SKM-1 treated with dmso at 0.1 percent for 144 hours (cell line): Measurements from ENCODE around the gene MYH6.

Source experiments
- DNase-seq: peaks from one replicate; lab custom pipeline; 2025; ENCODE audit not compliant: unreplicated experiment; lab: John Stamatoyannopoulos, UW

The MYH6 gene

DNA sequence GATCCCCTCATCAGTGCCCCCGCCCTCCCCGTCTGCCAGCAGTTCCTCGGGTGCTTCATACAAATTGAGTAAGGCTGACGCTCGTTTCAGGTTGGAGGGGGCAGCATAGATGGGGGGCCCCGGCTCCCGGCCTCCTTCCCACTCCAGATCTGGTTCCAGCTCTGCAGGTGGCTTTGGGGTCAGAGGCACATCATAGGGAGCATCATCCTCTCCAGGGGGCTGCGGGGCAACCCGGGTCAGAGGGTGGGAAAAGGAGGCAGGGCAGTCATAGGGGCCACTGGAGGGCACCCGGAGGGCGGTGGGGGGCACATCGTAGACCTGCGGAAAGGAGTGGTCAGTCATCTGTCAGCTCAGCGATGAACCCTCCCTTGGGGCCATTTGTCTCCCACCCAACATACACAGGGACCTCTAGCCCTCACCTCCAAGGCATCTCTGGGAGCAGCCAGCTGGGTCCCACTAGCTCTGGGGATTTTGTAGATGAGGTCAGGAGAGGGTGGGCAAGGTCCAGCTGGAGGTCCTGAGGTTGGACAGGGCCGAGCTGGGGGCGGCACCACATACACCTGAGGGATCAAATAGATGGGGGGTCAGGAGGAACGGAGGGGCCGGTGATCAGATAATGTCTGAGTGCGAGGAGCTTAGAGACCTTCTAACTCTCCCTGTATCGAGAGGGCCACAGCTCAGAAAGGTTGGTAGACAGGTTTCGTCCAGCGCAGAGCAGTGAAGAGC is 48.2 kb downstream of the MYH6 start:
- no peak for DNase-seq

DNA sequence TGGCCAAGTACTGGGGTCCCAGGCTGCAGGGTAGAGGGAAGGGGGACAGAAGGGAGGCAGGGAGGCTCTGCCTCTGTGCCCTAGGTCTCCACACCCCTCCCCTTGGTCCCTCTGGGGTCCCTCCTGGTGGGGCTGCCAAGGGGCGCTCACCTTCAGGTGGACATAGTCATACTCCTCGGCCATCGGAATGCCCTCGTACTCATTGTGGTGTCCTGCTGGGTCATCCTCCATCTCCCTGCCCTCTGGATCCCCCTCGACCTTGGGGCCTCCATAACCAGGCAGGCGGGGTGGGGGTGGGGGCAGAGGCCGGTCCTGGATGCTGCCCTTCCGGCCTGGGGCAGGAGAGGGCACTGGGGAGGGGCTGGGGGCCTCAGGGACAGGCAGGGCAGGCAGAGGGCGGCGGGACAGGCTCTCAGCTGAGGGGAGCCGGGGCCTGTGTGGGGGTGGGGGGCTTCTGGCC is 48.9 kb downstream of the MYH6 start:
- no peak for DNase-seq

DNA sequence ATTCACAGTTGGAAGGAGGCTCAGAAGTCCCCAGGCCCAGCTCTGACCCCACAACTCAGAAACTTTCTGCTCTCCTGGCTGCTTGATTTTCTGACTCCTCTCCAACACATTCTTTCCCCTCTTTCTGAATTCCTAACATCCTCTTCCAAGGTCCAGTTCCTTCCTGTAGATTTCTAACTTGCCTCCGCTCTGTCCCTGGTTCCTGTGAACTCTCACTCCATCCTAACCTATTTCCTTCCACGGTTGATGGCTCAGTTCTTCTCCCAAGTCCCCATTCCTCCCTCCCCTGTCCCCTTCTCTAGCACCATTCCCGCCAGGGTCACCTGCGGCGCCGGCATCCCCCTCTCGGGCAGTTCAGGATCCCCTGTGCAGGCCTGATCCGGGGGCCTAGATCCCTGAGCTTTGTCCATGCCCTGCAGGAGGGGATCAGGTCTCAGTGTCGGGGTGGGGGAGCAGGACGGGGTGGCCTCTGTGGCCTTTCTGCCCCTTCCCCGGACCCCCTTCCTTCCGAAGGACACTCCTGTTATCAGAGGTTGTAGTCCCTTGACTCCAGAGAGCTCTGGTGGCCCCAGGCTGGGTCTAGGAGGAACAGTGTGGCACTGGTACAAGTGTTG is 49.4 kb downstream of the MYH6 start:
- DNase-seq, result no peak

DNA sequence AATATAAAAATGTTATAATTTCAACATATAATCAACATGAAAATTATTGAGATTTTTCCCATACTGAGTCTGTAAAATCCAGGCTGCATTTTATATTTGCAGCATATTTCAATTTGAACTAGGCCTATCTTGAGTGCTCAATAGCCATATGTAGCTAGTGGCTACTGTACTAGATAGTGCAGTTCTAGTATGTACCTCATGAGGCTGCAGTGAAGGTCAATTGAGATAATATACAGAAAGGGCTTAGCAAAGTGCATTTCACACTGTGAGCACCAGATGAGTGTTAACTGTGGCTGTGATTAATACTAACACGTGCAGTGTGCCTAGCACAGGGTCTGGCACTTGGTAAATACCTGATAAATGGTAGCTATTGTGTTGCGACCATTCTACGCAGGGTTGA is 50.0 kb downstream of the MYH6 start:
- no peak for DNase-seq

DNA sequence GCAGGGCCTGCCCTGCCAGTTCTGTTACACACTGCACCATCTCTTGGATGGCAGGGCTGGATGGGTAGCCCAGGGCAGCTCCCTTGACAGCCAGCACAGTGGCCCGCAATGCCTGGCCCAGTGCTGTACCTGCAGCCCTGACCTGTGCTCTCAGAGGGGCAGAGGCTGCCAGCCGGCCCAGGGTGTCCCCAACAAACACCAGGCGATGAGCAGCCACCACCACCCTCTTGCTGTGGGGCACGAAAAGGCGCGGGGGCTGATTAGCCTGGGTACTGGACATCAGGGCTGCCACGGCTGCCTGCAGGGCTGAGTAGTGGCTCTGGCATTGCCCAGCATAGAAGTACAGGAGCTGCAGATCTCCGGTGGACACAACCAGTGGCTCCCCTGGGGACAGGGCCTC is 50.8 kb downstream of the MYH6 start:
- DNase-seq, result no peak

DNA sequence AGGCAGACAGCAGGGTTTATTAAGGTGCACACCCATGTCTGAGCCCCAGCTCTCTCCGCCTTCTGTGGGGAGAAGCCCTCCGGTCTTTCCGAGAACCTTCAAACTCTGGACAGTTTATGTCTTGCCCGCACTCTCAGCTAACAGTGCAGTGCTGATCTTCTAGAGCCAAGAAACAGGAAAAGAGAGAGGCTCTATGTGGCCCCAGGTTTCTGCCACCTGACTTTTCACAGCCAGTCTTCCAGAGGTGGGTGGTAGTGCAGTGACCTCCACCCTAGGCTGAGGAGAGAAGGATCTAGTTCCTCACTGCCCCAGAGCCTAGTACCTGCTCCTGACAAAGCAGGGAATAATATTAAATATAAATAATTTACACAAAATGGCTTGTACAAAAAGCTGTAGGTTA is 51.4 kb downstream of the MYH6 start:
- DNase-seq, result no peak

DNA sequence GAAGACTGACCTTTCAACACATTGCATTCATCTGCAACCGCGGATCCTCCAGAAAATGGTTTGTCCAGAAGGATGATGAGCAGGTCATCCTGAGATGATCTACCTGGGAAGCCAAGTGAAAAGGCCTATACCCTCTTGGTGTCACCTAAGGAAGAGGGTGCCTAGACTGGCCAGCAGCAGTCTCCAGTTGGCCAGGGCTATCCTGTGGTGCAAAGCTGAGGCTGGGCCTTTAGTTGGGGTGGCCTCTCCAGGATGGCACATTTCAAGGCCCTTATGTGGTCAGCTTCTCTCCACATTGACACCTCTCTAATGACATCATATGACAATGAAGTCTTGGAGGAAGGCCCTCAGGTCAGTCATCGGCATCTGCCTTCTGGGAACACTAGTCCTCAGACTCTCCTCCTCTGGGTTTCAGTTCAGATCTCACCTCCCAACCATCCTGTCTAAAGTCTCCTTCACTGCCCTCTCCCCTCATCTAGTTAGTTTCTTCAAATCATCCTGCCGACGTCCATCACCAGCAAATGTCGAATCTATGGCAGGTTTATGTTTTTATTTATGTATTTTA is 52.1 kb downstream of the MYH6 start:
- no peak for DNase-seq

DNA sequence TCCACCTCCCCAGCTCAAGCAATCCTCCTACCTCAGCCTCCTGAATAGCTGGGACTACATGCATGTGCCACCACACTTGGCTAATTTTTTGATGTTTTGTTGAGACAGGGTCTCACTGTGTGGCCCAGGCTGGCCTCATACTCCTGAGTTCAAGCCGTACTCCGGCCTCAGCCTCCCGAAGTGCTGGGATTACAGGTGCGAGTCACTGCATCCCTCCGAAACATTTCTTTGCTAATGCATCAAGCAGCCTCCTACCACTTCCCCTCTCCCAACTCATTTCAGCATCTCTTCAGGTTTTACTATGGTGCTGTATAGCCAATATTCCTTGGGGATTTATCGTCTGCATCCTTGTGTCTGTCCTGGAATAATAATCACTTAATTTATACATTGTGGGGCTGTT is 53.1 kb downstream of the MYH6 start:
- DNase-seq, result no peak

DNA sequence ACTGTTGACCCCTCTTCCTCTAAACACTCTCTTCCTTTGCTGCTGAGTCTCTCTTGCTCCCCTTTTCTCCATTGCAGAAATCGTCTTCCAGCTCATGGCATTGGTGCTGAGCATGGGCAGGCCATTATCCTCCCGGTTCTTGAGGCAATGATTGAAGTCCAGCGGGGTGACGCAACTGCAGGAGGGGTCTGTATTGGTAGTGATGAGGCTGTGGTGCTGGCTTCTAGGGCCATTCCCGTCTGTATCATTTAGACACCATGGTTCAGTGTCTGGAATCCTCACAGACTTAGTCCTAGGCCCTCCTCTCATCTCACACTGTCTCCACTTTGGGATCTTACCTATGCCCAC is 54.7 kb downstream of the MYH6 start:
- DNase-seq, result no peak

DNA sequence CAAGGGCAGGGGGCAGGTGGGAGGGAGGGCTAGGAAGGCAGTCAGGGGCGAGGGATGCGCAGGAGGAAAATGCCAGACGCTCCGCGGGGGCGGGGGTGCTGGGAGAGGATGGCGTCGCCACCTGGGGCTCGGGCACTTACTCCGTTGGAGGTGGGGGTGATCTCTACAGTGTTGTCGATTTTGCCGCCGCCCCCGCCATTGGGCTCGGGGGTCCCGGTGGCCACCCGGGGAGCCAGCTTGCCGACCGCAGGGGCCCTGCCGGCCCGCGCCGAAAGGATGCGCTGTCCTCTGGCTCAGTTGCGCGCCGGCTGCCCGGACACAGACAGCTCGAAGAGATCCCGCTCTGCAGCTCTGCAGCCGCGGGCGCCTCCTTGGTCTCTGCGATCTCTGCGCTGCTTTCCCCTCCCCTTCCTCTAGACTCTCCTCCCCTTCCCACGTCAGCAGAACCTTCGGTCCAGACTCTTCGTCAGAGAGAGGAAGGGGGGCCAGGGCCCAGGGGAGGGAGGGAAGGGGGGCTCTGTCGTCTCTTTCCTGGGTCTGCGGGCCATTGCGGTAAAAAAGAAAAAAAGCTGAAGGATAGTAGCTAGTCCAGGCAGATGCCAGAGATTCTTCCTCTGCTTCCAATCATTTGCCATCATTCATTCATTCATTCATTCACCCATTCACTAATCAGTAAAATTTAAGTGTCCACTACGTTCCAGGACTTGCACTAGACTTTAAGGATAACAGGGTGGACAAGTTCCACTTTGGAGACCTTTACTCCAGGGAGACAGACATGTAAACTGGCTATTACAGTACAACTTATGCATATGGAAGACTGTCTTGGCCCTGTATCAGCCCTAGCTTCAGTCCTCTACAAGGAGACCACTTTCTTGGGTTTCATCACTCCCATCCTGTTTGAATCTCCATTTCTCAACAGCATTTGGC is 55.3 kb downstream of the MYH6 start, which contains the start of gene SLC22A17:
TSS of gene SLC22A17 (minus strand) at position 382 of the 927 bp plus-strand sequence.
- peak; percentile 8 for DNase-seq

DNA sequence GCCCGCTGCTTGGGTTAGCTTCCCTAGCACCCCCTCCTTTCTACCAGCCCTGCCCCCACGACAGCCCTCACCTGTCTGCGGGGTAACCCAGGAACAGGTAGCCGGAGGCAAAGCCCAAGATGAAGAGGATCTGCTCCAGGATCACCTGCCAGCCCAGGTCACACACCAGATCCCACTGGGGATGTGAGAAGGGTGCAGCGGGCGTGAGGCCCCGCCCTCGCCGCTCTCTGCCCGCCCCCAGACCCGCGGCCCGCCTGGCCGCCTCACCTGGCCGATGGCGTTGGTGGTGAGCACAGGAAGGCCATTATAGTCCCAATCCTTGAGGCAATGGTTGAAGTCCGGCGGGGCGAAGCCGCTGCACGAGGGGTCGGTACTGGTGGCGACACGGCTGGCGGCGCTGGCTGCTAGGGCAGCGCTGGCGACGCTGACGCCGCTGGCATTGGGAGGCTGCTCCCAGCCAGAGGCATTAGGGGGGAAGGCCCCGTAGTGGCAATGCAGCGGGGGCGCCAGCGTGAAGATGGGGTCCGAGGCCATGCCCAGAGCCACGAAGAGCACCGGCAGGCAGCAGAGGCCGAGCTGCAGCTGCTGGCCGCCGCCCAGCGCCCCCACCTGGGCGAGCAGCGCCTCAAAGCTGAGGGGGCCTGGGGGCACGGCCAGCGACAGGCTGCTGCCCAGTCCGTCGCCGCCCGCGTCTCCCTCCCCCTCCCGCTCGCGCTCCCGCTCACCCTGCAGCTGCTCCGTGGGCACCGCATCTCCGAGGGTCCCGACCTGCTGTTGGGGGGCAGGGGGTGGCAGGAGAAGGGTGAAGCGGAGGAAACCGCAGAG is 56.2 kb downstream of the MYH6 start:
- no peak for DNase-seq

DNA sequence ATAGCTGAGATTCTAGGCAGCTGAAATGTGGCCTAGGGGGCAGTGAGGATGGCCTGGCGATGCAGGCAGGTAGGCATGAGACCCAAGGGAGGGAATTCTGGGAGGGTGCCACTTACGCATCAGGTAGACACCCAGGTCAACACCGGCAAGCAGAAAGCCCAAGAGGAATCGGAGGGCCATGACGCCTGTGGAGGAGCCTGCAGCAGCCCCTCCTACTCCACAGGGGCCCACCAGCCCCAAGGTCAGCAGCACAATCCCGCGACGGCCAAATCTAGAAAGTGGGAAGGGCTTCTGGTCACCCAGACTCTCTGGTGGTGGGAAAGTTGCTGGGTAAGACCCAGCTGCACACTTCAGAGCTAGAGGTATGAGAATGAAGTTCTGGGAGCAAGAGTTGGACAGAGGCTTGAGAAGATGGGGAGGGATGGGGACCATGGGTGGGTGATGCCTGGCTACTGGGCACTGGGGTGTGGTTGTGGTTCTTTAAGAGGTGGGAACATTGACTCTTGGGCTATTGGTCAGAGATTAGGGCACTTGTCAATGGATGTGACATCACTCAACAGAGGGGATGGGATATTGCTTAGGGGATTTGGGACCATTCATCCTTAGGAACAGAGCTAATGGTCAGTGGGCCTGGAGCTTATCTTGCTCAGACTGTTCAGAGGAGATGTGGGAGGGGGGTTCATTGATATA is 58.8 kb downstream of the MYH6 start:
- no peak for DNase-seq

DNA sequence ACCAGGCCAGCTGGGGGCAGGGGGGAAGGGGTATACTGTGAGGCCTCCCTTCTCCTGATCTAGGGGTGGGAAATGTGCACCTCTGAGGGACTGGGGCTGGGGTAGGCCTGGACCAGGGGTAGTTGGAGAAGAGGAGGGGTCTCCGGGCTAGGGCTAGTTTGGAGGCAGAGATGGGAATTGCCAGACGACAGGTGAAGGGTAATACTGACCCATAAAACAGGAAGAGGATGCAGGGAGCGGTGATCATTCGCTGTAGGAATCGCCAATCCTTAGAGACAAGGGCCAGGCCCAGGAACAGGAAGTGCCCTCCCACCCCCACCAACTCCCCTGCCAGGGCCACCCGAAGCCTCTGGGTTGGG is 59.8 kb downstream of the MYH6 start:
- no peak for DNase-seq

DNA sequence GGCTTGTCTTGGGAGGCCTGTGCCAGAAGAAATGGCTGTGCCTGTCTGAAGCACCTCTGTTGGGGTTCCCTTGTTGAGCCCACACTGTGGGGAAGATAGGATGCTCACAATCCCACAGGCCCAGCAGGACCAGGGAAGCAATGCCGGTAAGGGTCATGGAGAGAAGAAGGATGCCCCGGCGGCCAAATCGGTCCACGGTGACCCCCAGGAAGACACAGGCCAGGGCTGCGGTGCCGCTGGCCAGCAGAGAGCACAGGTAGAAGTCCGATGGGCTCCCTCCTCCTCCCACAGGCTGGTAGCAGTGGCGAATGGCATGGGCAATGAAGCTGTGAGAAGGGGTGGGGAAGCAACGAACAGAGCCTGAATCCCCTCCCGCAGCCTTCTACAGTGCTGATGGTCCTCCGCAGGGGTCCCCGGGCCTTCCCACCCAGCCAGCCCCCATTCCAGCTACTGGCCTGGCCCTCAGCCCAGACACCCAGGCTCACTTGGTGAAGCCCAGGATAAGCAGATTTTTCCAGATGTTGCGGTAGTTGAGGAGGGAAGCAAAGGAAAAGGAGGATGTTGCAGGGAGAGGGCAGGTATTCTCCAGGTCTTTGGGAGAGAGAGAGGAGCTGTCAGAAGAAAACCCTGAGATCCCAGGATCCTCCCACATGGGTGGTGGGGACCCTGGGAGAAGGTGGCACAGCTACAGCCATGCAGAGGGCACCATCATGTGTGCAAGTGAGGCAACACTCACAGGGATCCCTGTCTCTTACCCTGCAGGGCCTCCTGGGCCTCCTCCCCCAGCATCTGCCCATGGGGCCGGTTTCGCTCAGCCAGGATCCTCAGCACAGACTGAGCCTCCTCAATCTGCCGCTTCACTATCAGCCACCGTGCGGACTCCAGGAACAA is 60.4 kb downstream of the MYH6 start:
- no peak for DNase-seq

DNA sequence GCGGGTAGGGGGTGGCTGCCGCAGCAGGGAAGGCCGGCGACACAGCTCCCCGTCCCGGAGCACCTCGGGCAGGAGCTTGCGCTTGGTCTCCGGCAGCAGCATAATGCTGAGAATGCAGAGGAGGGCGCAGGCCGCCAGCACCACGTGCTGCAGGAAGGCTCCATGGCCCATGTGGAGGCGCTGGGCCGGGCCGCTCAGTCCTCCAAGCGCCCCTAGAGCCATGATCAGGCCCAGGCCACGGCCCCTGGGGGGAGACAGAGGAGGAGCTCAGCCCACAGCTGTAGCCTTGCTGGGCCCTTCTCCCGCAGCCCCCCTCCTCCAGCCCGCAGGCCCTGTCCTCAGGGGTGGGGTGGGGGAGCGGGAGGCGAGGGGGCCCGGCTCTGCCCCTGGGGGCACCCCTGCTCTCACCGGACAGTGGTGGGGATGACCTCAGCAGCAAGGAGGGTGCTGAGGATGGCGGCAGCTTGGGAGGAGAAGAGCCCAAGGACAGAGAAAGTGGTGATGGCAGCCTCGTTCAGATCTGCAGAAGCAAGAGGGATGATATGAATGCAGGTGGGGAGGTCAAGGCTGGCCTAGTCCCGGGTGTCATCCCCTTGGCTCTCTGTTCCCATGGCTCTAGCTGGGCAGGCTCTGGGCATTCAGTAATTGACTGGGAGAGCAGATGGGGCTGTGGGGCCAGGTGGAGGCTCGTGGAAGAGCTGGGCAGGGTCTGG is 61.2 kb downstream of the MYH6 start:
- DNase-seq, result no peak

DNA sequence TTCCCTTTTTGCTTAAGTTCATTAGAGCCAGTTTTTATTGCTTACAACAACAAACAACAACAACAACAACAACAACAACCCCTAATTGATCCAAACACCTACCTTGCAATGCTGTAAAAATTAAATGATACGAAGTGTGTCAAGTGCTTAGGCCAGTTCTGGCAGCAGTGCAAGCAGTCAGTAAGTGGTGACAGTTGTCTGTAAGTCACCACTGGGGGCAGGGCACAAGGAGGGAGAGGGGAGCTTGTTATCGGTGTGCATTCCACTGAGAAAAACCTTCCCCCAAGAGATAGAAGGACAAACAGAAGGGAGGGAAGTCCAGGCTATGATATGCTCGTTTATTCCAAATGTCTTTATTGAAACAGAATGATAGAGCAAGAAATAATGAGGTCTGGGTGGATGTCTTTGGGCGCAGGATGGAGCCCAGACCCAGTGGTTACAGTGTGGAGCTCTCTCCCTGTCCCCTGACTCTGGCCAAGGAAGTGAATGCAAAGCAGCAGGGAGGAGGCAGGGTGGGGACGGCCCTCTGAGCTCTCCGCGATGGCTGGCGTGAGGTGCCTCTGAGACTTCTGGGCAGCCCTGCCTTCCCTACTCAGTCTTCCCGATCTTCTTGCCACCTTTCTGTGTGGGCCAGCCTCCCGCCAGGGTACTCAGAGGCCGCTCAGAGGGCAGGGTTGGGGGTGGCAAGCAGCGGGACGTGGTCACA is 61.9 kb downstream of the MYH6 start:
- no peak for DNase-seq

DNA sequence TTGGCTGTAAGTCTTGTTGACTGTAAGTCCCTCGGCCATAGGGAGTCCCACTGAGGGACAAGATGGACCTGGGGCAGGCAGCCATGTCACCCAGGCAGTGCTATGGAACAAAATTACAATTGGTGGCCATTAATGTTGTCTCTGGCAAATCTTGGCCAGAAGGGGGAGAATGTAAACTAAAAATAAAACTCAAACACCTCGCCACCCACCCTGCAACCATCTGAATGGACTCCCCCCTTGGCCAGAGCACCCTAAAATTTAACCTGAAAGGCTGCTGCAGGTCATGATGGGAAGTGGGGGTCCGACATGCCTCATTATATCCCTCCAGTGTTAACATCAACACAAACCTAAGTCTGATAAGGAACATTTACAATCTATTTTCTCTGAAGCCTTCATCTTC is 63.6 kb downstream of the MYH6 start:
- DNase-seq, result no peak
